HepG2 (cell line): ENCODE results near the gene FAM3B. TPM values are rescaled to one million over a fixed set of nuclear protein-coding genes. Genes with fewer than 3 reads are reported as not detected.

Experiments
- BCL6 ChIP-seq: IDR thresholded peaks from 2 replicates; pipeline ENCODE4 v1.6.1; 2016; ENCODE audit warnings: missing genetic modification reagents, missing compliant biosample characterization
- CEBPG ChIP-seq: IDR thresholded peaks from 2 replicates; pipeline ENCODE4 v1.6.1; 2016
- GABPB1 ChIP-seq: IDR thresholded peaks from 2 replicates; pipeline ENCODE4 v1.6.1; 2016; ENCODE audit warnings: mild to moderate bottlenecking, missing genetic modification reagents, moderate library complexity, missing compliant biosample characterization
- GATAD2A ChIP-seq: IDR thresholded peaks from 2 replicates; pipeline ENCODE4 v1.6.1; 2016
- HNRNPLL ChIP-seq: fragments of 200-400 bp; formaldehyde crosslinking; IDR thresholded peaks from 2 replicates; pipeline ENCODE4 v1.6.1; 2017; ENCODE audit warnings: mild to moderate bottlenecking, low read depth, low read length; ENCODE audit not compliant: poor library complexity, severe bottlenecking
- KMT2A ChIP-seq: sonication (generic); formaldehyde crosslinking; IDR thresholded peaks from 2 replicates; pipeline ENCODE4 v1.4.0; 2020; ENCODE audit warnings: missing genetic modification reagents
- MAX ChIP-seq: IDR thresholded peaks from 2 replicates; pipeline ENCODE4 v1.6.1; 2012; ENCODE audit warnings: inconsistent platforms
- NFKB2 ChIP-seq: sonication (generic); formaldehyde crosslinking; IDR thresholded peaks from 2 replicates; pipeline ENCODE4 v1.4.0; 2020; ENCODE audit warnings: missing genetic modification reagents, borderline replicate concordance
- POGZ ChIP-seq: sonication (generic); formaldehyde crosslinking; IDR thresholded peaks from 2 replicates; pipeline ENCODE4 v1.4.0; 2020; ENCODE audit warnings: mild to moderate bottlenecking, missing genetic modification reagents
- PRDM10 ChIP-seq: sonication (generic); formaldehyde crosslinking; IDR thresholded peaks from 2 replicates; pipeline ENCODE4 v1.4.0; 2020; ENCODE audit warnings: low read depth, missing genetic modification reagents
- TFAP4 ChIP-seq: sonication (generic); IDR thresholded peaks from 2 replicates; pipeline ENCODE4 v1.6.1; 2016; ENCODE audit warnings: low read depth, borderline replicate concordance
- ZBTB33 ChIP-seq: sonication (generic); formaldehyde crosslinking; IDR thresholded peaks from 2 replicates; pipeline ENCODE4 v1.4.0; 2020; ENCODE audit warnings: missing genetic modification reagents
- ZFX ChIP-seq: sonication (generic); formaldehyde crosslinking; IDR thresholded peaks from 2 replicates; pipeline ENCODE4 v1.4.0; 2020; ENCODE audit warnings: mild to moderate bottlenecking, low read depth, missing genetic modification reagents, moderate library complexity
- ZNF687 ChIP-seq: sonication (generic); formaldehyde crosslinking; IDR thresholded peaks from 2 replicates; pipeline ENCODE4 v1.5.1; 2020; ENCODE audit warnings: mild to moderate bottlenecking, missing genetic modification reagents, moderate library complexity
- ZNF883 ChIP-seq: sonication (generic); formaldehyde crosslinking; IDR thresholded peaks from 2 replicates; pipeline ENCODE4 v1.5.1; 2020; ENCODE audit warnings: mild to moderate bottlenecking, missing genetic modification reagents; ENCODE audit errors: not compliant biosample characterization
- polyA plus RNA-seq, 8 experiments: library from polyadenylated mRNA; depleted of rRNA in 3 of 8; stranded (reverse) in 7 of 8; unstranded in 1 of 8; fragments of >200 nt; fragmentation: Illumina TruSeq in 4 of 8; extraction: Trizol in 4 of 8; gene quantifications; 2 replicates each; pipeline versions ENCODE4 v1.2.1 to v1.2.3, GENCODE V29; 2011 to 2016; ENCODE audit warnings: low read depth in 4 of 8, missing spikeins in 1 of 8, mixed read lengths in 1 of 8; ENCODE audit not compliant: insufficient read depth in 1 of 8
- total RNA-seq, 5 experiments: library from RNA; depleted of rRNA; stranded (reverse); fragments of >200 nt; fragmentation: Illumina TruSeq; extraction: Trizol; gene quantifications; 2 replicates each; pipeline ENCODE4 v1.2.3, GENCODE V29; 2016; ENCODE audit warnings: low read depth in 1 of 5

The FAM3B gene
- total and polyA plus RNA-seq, 2 of the 13 experiments (the other 11 are each of a cell fraction or from before 2014, with no cell fraction given) = 46.5 to 62.0 TPM

- TF ChIP-seq CEBPG (0 out of 2 replicates have a peak, but pooled peaks have one; percentile 8), GATAD2A (CRISPR knock-in tag) (0 out of 2 replicates have a peak, but pooled peaks have one; percentile 18), ZNF883 (CRISPR knock-in tag) (peak; percentile 31), NFKB2 (CRISPR knock-in tag) (0 out of 2 replicates have a peak, but pooled peaks have one; percentile 18), BCL6 (CRISPR knock-in tag) (0 out of 2 replicates have a peak, but pooled peaks have one; percentile 8), MAX (0 out of 2 replicates have a peak, but pooled peaks have one; percentile 41), PRDM10 (no peak), ZNF687 (peak; percentile 77), ZFX (CRISPR knock-in tag) (peak; percentile 42), TFAP4 (peak; percentile 24; the same call in 1 of the 2 replicates), POGZ (CRISPR knock-in tag) (0 out of 2 replicates have a peak, but pooled peaks have one; percentile 17), HNRNPLL (peak; percentile 18), GABPB1 (CRISPR knock-in tag) (peak; percentile 34; the same call in 1 of the 2 replicates), ZBTB33 (CRISPR knock-in tag) (peak; percentile 35; the same call in 1 of the 2 replicates), KMT2A (peak; percentile 52; the same call in 1 of the 2 replicates)
Observed at GRCh38 chr21:41326414-41327080, 9.9 kb downstream of the FAM3B start (continued).
